ENCODE measurements around the gene ZNF605.
"Not testable (repeated sequence)": the region's sequence is repeated elsewhere in the genome, so short reads cannot be mapped to it uniquely, and the experiment has no call there.

ZNF605 gene

DNA sequence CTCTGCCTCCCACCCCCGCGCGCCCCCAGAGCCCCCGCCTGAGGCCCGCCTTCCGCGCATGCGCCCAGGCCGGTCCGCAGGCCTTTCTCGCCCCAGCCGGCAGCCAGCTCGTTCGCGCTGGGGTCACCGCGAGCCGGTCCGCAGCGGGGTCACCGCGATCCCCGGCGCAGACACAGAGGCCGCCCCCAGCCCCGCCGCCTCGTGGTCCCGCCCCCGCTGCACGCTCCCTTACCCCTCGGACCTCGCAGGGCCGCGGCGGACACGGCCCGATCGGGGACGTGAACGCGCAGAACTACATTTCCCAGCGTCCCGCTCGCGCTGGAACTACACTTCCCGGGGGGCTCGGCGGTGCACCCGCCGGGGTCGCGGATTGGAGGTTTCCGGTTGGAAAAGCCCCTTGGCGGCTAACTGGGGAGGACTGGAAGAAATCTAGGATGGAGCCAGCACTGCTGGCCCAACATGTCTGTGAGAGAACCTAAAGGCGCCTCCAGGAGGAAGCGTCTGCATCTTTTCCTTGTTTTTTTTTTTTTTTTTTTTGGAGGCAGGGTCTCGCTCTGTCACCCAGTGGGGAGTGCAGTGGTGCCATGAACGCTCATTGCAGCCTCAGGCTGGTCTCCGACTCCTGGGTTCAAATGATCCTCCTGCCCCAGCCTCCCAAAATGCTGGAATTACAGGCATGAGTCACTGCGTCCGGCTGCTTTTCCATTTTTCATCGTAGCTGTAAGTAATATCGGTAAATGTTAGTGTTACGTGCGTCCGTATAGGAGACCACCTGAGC is at the start of gene ZNF605:
ZNF605 (minus strand) TSS at position 296 of the 778 bp plus-strand sequence. CDS start 10,671 bp downstream, outside the sequence.
- in situ Hi-C loops (cut with HindIII; ENCODE audit: low sequenced_read_pairs) = no loop called here

DNA sequence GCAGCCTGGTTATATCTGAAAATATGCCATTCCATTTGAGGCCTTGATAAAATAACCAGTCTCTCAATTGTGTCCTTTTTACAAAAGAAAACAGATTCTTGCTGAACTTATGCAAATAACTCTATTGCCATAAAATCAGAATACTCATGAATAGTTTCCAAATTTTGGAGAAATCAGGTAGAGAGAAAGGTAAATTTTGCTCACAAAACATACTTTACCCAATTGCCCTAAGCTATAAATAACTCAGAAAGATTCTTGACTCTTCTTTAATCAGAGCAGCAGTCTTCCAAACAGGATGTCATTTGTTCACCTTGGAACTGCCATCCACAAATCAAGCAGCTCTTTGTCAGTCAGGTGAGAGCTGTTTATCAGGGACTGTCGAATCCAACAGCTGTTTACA is 42.6 kb upstream of the ZNF605 start:
- in situ Hi-C loops (cut with HindIII; ENCODE audit: low sequenced_read_pairs) = no loop called here

DNA sequence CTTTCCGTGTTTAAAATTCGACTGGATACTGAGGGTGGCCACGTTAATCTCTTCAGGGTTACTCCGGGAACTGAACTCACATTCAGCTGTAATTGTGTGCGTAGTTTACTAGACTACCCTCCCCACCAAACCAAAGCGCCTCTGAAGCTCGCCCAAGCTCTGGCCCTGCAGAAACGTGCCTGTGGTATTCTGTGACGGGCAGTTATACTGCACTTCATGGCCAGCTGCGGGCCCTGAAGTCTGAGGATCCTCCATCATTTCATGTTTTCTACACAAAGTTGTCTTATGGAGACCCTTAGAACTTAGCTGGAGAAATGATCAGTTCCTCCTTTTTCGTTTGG is 30.7 kb upstream of the ZNF605 start:
- in situ Hi-C loops (cut with HindIII; ENCODE audit: low sequenced_read_pairs) = no loop called here

DNA sequence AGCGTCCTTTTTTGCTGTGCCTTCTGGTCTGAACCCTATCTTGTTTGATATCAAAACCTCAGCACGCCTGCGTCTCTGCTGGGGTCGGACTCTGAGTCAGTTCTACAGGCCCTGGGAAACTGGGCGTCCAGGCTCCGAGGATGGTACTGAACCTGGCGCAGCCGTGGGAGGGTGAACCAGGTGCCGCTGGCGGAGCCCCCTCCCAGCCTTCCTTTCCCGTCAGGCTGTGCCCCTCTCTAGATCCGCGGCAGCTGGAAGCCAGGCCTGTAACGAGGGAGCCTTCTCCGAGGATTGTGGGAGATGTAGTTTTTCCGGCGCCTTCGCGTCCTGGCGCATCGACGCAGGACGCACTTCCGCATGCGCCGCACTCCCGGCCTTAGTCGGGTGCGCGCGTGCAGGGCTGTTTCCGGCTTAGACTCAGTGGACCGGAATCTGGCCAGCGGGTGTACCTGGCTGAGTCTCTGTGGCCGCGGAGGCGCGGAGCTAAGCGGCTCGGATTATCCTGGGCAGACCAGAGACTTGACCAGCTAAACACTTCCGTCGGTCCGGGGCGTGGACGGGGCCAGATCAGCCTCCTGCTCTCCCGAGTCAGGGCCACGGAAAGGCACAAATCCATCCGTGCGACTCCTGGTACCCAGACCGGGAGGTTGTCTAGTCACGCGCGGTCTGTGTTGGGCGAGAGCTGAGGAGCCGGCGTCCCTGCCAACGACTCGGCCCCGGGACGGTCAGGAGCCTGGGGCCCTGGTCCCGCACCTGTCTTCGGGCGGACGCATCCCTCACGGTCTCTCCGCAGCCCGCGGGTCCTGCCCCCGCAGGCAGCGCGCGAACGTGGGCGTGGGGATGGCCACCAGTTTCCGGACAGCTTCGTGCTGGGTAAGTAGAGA is 30.1 kb upstream of the ZNF605 start, which contains the start of gene ZNF26:
ZNF26 (plus strand) TSS at position 367 of the 884 bp plus-strand sequence; CDS start at position 841, 474 bp downstream.
- in situ Hi-C loops (cut with HindIII; ENCODE audit: low sequenced_read_pairs) = no loop called here

DNA sequence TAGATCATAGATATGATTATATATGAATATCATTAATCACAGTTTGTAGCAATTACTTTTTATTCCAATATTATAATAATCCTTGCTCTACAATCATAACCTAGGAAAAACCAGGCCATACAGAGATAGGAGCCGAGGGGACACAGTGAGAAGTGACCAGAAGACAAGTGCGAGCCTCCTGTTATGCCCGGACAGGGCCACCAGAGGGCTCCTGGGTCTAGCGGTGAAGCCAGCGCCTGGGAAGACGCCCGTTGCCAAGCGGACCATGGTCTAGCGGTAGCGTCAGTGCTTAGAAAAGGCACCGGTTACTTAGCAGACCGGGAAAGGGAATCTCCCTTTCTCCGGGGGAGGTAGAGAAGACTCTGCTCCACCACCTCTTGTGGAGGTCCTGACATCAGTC is 20.8 kb upstream of the ZNF605 start:
- in situ Hi-C loops (cut with HindIII; ENCODE audit: low sequenced_read_pairs) = not testable (repeated sequence)

DNA sequence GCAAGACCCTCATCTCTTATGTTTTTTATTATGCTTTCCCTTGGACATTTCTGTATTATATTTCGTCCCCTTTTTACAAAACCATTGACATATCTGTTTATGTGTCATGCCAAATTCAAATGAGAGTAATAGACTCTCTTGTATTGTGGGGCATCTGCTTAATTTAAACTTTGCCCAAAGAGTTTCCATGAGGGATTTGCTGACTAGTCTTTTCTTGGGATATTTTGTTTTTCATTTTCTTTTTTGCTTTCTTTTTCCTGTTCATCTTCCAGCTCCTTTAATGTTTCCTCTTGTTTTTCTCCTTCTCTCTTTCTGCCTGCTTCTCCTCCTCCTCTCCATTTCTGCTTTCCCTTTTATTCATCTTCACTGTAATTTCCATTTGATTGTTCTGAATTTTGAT is 16.3 kb upstream of the ZNF605 start:
- in situ Hi-C loops (cut with HindIII; ENCODE audit: low sequenced_read_pairs) = no loop called here

DNA sequence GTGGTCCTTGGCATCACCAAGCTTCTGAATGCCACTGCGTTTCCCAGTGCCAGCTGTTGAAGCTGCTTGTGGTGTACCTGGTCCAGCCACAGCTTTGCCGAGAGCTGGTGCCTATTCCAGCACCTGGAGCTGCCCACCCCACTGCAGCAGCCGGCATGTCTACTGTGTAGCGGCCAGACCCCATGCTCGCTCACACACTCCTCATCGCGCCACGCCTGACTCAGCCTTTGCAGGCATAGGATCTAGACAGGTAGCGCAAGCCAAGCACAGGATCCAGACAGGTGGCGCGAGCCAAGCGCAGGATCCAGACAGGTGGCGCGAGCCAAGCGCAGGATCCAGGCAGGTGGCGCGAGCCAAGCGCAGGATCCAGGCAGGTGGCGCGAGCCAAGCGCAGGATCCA is 11.6 kb upstream of the ZNF605 start:
- in situ Hi-C loops (cut with HindIII; ENCODE audit: low sequenced_read_pairs) = no loop called here

DNA sequence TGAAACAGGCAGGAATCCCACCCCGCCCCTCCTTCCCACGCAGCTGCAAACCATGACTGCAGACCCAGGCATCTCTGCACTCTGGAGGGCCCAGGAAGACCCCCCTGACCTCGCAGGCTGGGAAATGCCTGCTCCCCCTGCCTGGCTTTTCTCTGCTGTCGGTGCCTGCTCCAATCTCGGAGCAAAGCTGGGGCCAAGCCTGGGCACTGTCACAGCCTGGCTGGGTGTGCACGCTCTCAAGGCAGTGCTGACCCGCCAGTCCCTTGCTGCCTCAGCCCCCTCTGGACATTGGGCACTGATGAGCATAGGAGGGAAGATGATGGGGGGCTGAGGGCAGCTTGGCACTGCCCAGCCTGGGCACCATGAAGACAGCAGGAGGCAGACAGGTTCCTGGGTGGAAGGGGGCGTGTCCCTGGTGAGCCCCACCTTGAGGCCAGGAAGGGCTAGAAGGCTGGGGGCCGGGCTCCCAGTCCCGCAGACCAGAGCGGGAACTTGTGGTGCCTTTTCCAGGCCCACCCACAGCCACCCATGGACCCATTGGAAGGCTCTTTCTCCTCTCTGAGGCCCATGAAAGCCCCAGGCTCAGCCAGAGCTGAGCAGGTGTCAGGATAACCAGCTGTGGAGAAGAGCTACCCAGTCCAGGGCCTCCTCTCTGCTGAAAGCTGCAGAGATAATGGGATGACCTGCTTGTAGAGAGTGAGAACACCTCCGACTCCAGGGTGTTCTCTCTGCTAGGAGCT is 10.7 kb upstream of the ZNF605 start:
- in situ Hi-C loops (cut with HindIII; ENCODE audit: low sequenced_read_pairs) = no loop called here

DNA sequence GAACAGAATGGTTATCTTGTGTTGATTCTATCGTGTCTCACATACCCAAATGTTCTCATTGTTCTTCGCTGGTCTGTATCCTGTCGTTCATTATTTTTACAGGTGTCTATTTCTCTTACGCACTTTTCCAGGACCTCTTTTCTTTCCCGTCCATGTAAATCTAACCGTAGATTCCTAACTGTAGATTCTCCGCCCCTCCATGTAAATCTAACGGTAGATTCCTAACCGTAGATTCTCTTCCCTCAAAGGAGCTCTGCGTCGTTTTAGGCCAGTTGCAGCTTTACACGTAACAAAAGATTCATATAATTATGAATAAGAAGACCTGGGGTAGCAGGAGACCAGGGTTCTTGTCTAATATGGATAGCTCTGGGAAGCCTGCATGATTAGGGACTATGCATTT is 9.7 kb upstream of the ZNF605 start:
- in situ Hi-C loops (cut with HindIII; ENCODE audit: low sequenced_read_pairs) = no loop called here

DNA sequence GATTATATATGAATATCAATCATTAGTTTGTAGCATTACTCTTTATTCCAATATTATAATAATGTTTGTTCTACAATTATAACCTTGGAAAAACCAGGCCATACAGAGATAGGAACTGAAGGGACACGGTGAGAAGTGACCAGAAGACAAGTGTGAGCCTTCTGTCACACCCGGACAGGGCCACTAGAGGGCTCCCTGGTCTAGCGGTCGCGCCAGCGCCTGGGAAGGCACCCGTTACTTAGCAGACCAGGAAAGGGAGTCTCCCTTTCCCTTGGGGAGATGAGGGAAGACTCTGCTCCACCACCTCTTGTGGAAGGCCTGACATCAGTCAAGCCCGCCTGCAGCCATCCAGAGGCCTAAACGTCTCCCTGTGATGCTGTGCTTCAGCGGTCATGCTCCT is 7.8 kb upstream of the ZNF605 start:
- in situ Hi-C loops (cut with HindIII; ENCODE audit: low sequenced_read_pairs) = not testable (repeated sequence)

DNA sequence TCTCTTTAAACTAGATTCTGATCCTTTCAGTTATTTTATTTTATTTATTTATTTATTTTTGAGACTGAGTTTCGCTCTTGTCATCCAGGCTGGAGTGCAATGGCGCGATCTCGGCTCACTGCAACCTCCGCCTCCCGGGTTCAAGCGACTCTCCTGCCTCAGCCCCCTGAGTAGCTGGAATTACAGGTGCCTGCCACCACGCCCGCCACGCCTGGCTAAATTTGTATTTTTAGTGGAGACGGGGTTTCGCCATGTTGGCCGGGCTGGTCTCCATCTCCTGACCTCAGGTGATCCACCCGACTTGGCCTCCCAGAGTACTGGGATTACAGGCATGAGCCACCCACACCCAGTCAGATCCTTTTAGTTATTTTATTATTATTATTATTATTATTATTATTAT is 5.7 kb upstream of the ZNF605 start:
- in situ Hi-C loops (cut with HindIII; ENCODE audit: low sequenced_read_pairs) = not testable (repeated sequence)

DNA sequence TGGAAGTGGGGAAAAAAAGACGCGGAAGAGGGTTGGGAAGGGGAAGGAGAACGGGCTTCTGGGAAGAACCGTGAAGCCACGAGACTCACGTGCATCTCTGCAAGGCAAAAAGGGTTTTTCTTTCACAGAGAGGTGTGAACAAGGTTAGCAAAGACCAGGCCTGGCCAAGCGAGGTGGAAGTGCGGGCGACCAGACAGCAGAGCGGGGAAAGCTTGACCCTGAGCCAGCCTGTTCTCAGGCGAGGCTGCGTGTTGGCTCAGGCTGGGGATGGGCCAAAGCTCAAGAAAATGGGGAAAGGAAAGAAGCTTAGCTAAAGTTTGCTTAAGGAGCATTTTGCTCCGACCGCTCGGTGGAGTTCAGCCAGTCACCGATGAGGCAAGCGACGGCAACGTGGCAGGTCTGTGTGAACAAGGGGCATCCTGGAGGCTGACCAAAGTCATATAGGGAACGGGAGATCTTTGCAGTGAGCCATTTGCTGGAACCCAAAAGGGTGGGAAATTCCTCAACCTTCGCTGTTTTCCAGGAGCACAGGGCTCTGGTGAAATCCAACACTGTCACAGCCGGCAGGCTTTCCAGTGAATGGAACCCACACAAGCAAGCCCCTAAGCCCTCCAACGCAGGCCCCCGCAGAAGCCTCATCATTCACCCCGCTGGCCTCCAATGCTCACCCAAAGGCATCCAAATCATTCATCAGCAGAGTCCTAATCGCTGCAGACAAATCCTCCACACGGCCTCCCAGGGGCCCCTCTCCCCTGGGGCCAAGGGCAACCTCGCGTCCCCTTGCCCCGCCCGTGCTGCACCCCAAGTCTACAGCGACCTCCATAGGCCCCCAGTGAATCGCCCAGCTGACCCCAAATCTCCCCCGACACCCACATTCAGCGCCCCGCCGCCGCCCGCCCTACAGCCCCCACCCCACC is 754 bp downstream of the ZNF605 start:
- in situ Hi-C loops (cut with HindIII; ENCODE audit: low sequenced_read_pairs) = no loop called here

DNA sequence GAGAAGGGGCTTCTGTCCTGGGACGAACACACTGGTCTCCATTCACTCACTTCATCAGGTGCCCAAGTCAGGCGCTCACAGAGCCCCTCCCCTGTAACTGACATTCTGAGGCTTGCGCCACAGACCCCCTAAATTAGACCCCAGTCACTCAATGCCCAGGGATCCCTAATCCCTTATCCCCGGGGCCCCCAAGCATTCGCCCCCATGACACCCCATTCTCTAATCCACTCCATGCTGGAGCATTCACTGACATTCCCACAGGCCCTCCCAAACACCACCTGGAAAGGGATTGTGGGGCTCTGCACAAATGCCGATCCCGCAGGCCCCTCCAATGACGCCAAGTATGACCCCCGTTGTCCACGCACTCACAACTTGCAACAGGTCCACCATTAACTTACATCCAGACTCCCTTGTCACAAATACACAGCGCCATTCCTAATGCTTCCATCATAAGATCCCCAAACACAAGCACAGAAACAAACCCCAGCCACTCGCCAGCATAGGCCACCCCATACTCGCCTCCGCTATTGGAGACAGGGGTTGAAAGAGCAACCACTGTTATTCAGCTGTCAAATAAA is 1.5 kb downstream of the ZNF605 start:
- in situ Hi-C loops (cut with HindIII; ENCODE audit: low sequenced_read_pairs) = no loop called here

DNA sequence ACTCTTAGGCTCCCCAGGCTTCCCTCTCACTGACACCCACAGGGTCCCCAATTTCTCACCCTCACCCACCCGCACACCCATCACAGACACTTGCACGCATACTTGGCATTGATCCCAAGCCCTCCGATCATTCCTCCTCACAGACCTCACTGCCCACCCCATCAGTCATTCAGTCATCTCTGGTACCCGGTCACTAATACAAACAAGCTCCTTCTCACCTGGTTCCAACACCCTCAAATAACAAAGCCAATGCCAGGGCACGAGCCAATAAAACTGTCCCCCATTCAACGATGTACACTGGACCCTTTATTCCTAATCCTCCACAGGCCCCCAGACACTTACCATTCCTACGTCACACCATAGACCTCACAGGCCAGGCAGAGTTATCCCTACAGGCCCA is 2.3 kb downstream of the ZNF605 start:
- in situ Hi-C loops (cut with HindIII; ENCODE audit: low sequenced_read_pairs) = no loop called here

DNA sequence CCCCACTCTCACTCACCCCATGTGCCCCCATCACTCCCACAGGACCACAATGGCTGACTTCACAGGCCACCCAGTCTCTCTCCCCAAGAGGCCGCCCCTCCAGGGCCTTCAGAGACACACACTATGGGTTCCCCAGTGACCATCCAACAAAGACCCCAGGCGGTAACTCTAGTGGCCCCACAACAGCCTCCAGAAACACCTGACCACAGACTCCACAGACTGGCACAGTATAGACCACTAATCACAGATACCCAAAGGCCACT is 3.0 kb downstream of the ZNF605 start:
- in situ Hi-C loops (cut with HindIII; ENCODE audit: low sequenced_read_pairs) = no loop called here

DNA sequence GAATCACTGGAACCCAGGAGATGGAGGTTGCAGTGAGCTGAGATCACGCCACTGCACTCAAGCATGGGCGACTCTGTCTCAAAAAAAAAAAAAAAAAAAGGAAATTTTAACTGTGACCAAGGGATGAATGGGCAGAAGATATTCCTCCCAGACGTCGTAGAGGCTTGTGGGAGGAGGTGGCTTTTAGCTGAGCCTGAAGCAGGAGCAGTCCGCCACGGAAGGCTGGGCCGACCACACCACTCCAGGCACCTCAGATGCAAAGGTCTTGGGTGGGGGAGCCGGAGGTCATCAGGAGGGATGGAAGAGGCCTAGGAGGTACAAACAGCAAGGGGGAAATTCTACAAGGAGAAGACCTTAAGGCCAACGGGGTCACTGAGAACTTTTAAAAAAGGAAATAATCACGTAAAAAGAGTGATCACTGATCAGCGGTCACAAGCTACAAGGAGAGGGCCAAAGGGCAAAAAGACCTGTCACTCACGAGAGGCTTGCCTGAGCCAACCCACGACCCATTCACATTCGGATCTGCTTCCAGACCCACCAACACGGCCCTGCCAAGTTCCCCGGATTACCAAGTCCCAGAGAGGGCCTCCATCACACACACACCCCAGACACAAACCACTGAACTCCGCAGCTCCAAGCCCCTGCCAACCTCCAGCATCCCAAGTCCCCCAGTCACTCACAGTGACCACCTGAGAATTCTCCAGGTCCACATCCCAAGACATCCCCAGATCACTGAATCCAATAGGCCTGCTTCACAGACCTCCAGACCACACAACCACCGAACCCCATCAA is 3.5 kb downstream of the ZNF605 start:
- in situ Hi-C loops (cut with HindIII; ENCODE audit: low sequenced_read_pairs) = no loop called here

DNA sequence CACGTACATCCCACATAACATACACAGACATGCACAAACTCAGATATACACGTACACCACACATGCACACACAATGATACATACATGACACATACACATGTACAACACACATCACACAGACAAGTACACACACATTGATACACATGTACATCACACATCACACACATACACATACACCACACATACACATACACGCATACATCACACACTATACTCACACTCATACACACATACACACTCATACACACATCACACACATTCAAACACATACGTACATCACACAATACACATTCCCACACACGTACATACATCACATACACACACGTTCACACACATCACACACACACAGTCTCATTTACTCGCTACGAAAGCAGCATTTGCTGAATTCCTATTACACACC is 4.5 kb downstream of the ZNF605 start:
- in situ Hi-C loops (cut with HindIII; ENCODE audit: low sequenced_read_pairs) = no loop called here

DNA sequence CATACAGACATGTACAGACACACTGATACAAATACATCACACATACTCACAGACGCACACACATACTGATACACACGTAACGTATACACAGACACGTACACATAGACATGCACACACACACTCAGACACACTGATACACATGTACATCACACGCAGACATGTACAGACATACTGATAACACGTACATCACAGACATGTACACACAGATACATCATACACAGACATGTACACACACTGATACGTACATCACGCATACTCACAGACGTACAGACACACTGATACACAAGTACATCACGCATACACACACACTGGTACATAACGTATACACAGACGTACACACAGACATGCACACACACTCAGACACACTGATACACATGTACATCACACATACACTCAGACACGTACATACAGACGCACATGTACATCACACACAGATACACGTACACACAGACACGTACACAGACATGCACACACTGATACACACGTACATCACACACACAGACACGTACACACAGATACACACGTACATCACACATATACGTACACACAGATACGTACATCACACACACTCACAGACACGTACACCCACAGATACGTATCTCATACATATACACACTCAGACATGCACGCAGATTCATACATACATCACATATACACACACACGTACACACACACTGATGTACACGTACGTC is 5.1 kb downstream of the ZNF605 start:
- in situ Hi-C loops (cut with HindIII; ENCODE audit: low sequenced_read_pairs) = no loop called here

Data from endothelial cell of hepatic sinusoid (primary cell).